Natural killer cell (primary cell): Measurements from ENCODE around the gene CPNE8. TPM values are rescaled to one million over a fixed set of nuclear protein-coding genes. Genes with fewer than 3 reads are reported as not detected.

Experiments
- ATAC-seq, 3 donors: fragments of 150-1000 bp in 2 of 3; fragments of 200-7000 bp in 1 of 3; cut with Tn5 transposase; 1 replicate in 1 of 3; 2 replicates in 2 of 3; pipeline ENCODE4 v1.10.0; 2021; ENCODE audit warnings: mild to moderate bottlenecking in 2 of 3, moderate library complexity in 2 of 3
- DNase-seq, 2 donors: peaks; one replicate each; pipeline versions ENCODE4 v3.0.0 to v3.0.0-alpha.2; 2013 to 2021; ENCODE audit warnings: mixed read lengths in 1 of 2
- H3K27ac ChIP-seq: one replicate; pipeline ENCODE4 v1.5.1; 2013; ENCODE audit warnings: mild to moderate bottlenecking, low read length
- H3K27me3 ChIP-seq: one replicate; pipeline ENCODE4 v1.6.1; 2013; ENCODE audit warnings: low read length; ENCODE audit not compliant: control insufficient read depth, insufficient read depth
- H3K36me3 ChIP-seq: one replicate; pipeline ENCODE4 v1.6.1; 2013; ENCODE audit warnings: low read length; ENCODE audit not compliant: control insufficient read depth, insufficient read depth
- H3K4me1 ChIP-seq: one replicate; pipeline ENCODE4 v1.6.1; 2013; ENCODE audit warnings: low read length; ENCODE audit not compliant: control insufficient read depth, insufficient read depth
- H3K4me3 ChIP-seq: one replicate; pipeline ENCODE4 v1.5.1; 2013; ENCODE audit warnings: low read length
- H3K9me3 ChIP-seq: one replicate; pipeline ENCODE4 v1.6.1; 2013; ENCODE audit warnings: low read length; ENCODE audit not compliant: control insufficient read depth, insufficient read depth
- H3K27ac Mint-ChIP-seq, 2 donors: one replicate each; pipeline ENCODE4 v1.8.0; 2022; ENCODE audit warnings: mild to moderate bottlenecking in 2 of 2, mixed read lengths in 2 of 2, moderate library complexity in 1 of 2
- H3K27me3 Mint-ChIP-seq, 2 donors: one replicate each; pipeline ENCODE4 v1.8.0; 2022; ENCODE audit warnings: low read depth in 2 of 2, mixed read lengths in 2 of 2
- H3K36me3 Mint-ChIP-seq: one replicate; pipeline ENCODE4 v1.8.0; 2022; ENCODE audit warnings: mixed read lengths
- H3K4me1 Mint-ChIP-seq, 2 donors: one replicate each; pipeline ENCODE4 v1.8.0; 2022; ENCODE audit warnings: mixed read lengths in 2 of 2
- H3K4me3 Mint-ChIP-seq: one replicate; pipeline ENCODE4 v1.8.0; 2022; ENCODE audit warnings: mild to moderate bottlenecking, moderate library complexity, mixed read lengths
- H3K9me3 Mint-ChIP-seq, 2 donors: one replicate each; pipeline ENCODE4 v1.8.0; 2022; ENCODE audit warnings: mixed read lengths in 2 of 2
- CTCF ChIP-seq: fragments of 200-600 bp; IDR thresholded peaks from one replicate; pipeline ENCODE4 v1.8.0; 2022; ENCODE audit warnings: antibody characterized with exemption
- WGBS: methylation state at CpG from one replicate; pipeline ENCODE4 v1.1.7; 2013; ENCODE audit warnings: missing lambda C conversion rate; ENCODE audit not compliant: insufficient coverage; 5-methylcytosine and 5-hydroxymethylcytosine counted together
- intact Hi-C: fragments of 100-400 bp; cut with micrococcal nuclease; formaldehyde crosslinking; loops from one replicate; pipeline ENCODE4 v1.14.2; 2022
- total RNA-seq, 4 donors: library from RNA; stranded (reverse); fragments of 120-200 nt in 1 of 4; gene quantifications; one replicate each; pipeline versions ENCODE4 v1.2.3 to v1.2.4, GENCODE V29; 2013 to 2022

Gene CPNE8
- total RNA-seq, 3 donors from 2014 or later (not counting 1 experiment from before 2014, with no cell fraction given): 6.1 to 8.1 (median 7.9) TPM

- H3K4me1 ChIP-seq: no peaks in the 10 kb centered on the region
- H3K27ac Mint-ChIP-seq: no peak overlapping the region
- no peak overlapping the region for H3K27ac ChIP-seq
- ATAC-seq (no peak), DNase-seq (no peak)
- H3K27me3 ChIP-seq: no peaks in the 10 kb centered on the region
- H3K4me3 ChIP-seq: no peak overlapping the region
- no peaks in the 10 kb centered on the region for H3K27me3 Mint-ChIP-seq
- H3K36me3 Mint-ChIP-seq: no peaks in the 10 kb centered on the region
- 78% methylated on average over 7 of the region's 7 CpGs for WGBS
- peaks cover 6 to 7% of the 10 kb centered on the region in 2 donors for H3K9me3 Mint-ChIP-seq
- no peak overlapping the region for H3K4me3 Mint-ChIP-seq
- no peaks in the 10 kb centered on the region for H3K36me3 ChIP-seq
- no peaks in the 10 kb centered on the region for H3K4me1 Mint-ChIP-seq
- intact Hi-C loops: no loop called here
- no peaks in the 10 kb centered on the region for H3K9me3 ChIP-seq
- no peak for TF ChIP-seq CTCF
These were observed 265.8 kb downstream of the CPNE8 start for GRCh38 chr12:38639625-38640024.

- no peaks in the 10 kb centered on the region for H3K36me3 Mint-ChIP-seq
- no peak for DNase-seq
- Histone ChIP-seq H3K4me3 (no peak overlapping the region), H3K9me3 (no peaks in the 10 kb centered on the region), H3K36me3 (no peaks in the 10 kb centered on the region), H3K27ac (no peak overlapping the region), H3K27me3 (no peaks in the 10 kb centered on the region), H3K4me1 (no peaks in the 10 kb centered on the region)
- H3K9me3 Mint-ChIP-seq: peaks cover 6 to 11% of the 10 kb centered on the region in 2 donors
- no peak overlapping the region for H3K4me3 Mint-ChIP-seq
- TF ChIP-seq CTCF: no peak
- H3K4me1 Mint-ChIP-seq: no peaks in the 10 kb centered on the region
- no peak for ATAC-seq
- WGBS: 63% methylated on average over 2 of the region's 2 CpGs
- no peaks in the 10 kb centered on the region for H3K27me3 Mint-ChIP-seq
- intact Hi-C loops: no loop called here
- no peak overlapping the region for H3K27ac Mint-ChIP-seq
These were observed 267.0 kb downstream of the CPNE8 start for GRCh38 chr12:38638401-38638800.

- intact Hi-C loops: no loop called here
- WGBS: 76% methylated on average over 2 of the region's 4 CpGs
- no peaks in the 10 kb centered on the region for H3K4me1 Mint-ChIP-seq
- DNase-seq: no peak
- Histone ChIP-seq H3K27me3 (no peaks in the 10 kb centered on the region), H3K36me3 (no peaks in the 10 kb centered on the region), H3K4me1 (no peaks in the 10 kb centered on the region), H3K27ac (no peak overlapping the region), H3K9me3 (no peaks in the 10 kb centered on the region), H3K4me3 (no peak overlapping the region)
- H3K36me3 Mint-ChIP-seq: no peaks in the 10 kb centered on the region
- H3K27ac Mint-ChIP-seq: no peak overlapping the region
- H3K27me3 Mint-ChIP-seq: no peaks in the 10 kb centered on the region
- TF ChIP-seq CTCF: no peak
- H3K9me3 Mint-ChIP-seq: peaks cover 13 to 17% of the 10 kb centered on the region in 2 donors
- H3K4me3 Mint-ChIP-seq: no peak overlapping the region
- no peak for ATAC-seq
These were observed 271.9 kb downstream of the CPNE8 start for GRCh38 chr12:38633511-38633910.

- intact Hi-C loops: no loop called here
- DNase-seq (no peak), ATAC-seq (no peak)
- Mint-ChIP-seq H3K9me3 (peaks cover 14 to 16% of the 10 kb centered on the region in 2 donors), H3K36me3 (no peaks in the 10 kb centered on the region), H3K4me1 (no peaks in the 10 kb centered on the region), H3K27ac (no peak overlapping the region), H3K4me3 (no peak overlapping the region), H3K27me3 (no peaks in the 10 kb centered on the region)
- TF ChIP-seq CTCF: no peak
- Histone ChIP-seq H3K27me3 (no peaks in the 10 kb centered on the region), H3K36me3 (no peaks in the 10 kb centered on the region), H3K9me3 (no peaks in the 10 kb centered on the region), H3K4me1 (no peaks in the 10 kb centered on the region), H3K4me3 (no peak overlapping the region), H3K27ac (no peak overlapping the region)
- WGBS: no CpG with 5 or more reads among the region's 2 CpGs
These were observed 276.3 kb downstream of the CPNE8 start for GRCh38 chr12:38629064-38629463.
